ENCODE data around the gene IP6K2.

Gene IP6K2

GRCh38 chr3:48674505-48674904, 42.5 kb downstream of the IP6K2 start:
- H3K4me3 ChIP-seq (ENCODE audit: low read length): no peak overlapping the region
- TF ChIP-seq CTCF (conservative IDR thresholded peaks at IDR 0.05; ENCODE audit: low read length): no peak
- DNase-seq (ENCODE audit: low read depth): no peak

GRCh38 chr3:48672522-48672921, 44.5 kb downstream of the IP6K2 start:
- no peak for TF ChIP-seq CTCF (conservative IDR thresholded peaks at IDR 0.05; ENCODE audit: low read length)
- DNase-seq (ENCODE audit: low read depth): no peak
- H3K4me3 ChIP-seq (ENCODE audit: low read length): no peak overlapping the region

- H3K4me3 ChIP-seq (ENCODE audit: low read length): no peak overlapping the region
- TF ChIP-seq CTCF (conservative IDR thresholded peaks at IDR 0.05; ENCODE audit: low read length): no peak
- no peak for DNase-seq (ENCODE audit: low read depth)
Observed at GRCh38 chr3:48664929-48665328, 52.1 kb downstream of the IP6K2 start.

- DNase-seq (ENCODE audit: low read depth): no peak
- TF ChIP-seq CTCF (conservative IDR thresholded peaks at IDR 0.05; ENCODE audit: low read length): no peak
- peak overlapping the region; percentile 72 for H3K4me3 ChIP-seq (ENCODE audit: low read length)
Observed at GRCh38 chr3:48664313-48664644, 52.7 kb downstream of the IP6K2 start.

GRCh38 chr3:48663489-48664312, 53.3 kb downstream of the IP6K2 start:
- peak; percentile 98 for DNase-seq (ENCODE audit: low read depth)
- peak; percentile 73 for TF ChIP-seq CTCF (conservative IDR thresholded peaks at IDR 0.05; ENCODE audit: low read length)
- H3K4me3 ChIP-seq (ENCODE audit: low read length): peak overlapping the region; percentile 72

- DNase-seq (ENCODE audit: low read depth): peak; percentile 91
- no peak for TF ChIP-seq CTCF (conservative IDR thresholded peaks at IDR 0.05; ENCODE audit: low read length)
- peak within 1 kb of the TSS; percentile 72 for H3K4me3 ChIP-seq (ENCODE audit: low read length)
Observed at GRCh38 chr3:48662753-48663488, 54.1 kb downstream of the IP6K2 start, which contains the start of gene CELSR3. TSS of gene CELSR3 (minus strand) at chr3:48662886. CDS start at chr3:48662634, 252 bp downstream.
